GM23338 (cell line): Measurements from ENCODE around the gene MAPK8IP3. TPM values are rescaled to one million over a fixed set of nuclear protein-coding genes. Genes with fewer than 3 reads are reported as not detected.

Experiments used
- ATAC-seq: fragments of 200-7000 bp; cut with Tn5 transposase; 3 replicates; pipeline ENCODE4 v1.9.1; 2020
- DNase-seq: peaks from one replicate; pipeline ENCODE4 v3.0.0-alpha.2; 2015; ENCODE audit warnings: low spot score
- H2AFZ ChIP-seq: fragments of 200-600 bp; sonication (generic); 2 replicates; pipeline ENCODE4 v1.8.0; 2016; ENCODE audit warnings: antibody characterized with exemption, mild to moderate bottlenecking, moderate library complexity
- H3F3A ChIP-seq: fragments of 200-600 bp; sonication (generic); replicated peaks from 2 replicates; pipeline ENCODE4 v1.8.0; 2017; ENCODE audit warnings: antibody characterized with exemption, mixed run types, low read depth
- H3K27ac ChIP-seq: fragments of 200-600 bp; sonication (generic); 2 replicates; pipeline ENCODE4 v1.6.1; 2016; ENCODE audit warnings: low read depth
- H3K27me3 ChIP-seq: fragments of 200-600 bp; sonication (generic); 2 replicates; pipeline ENCODE4 v1.8.0; 2016; ENCODE audit warnings: mild to moderate bottlenecking, mixed run types, moderate library complexity; ENCODE audit not compliant: insufficient read depth
- H3K36me3 ChIP-seq: fragments of 200-600 bp; sonication (generic); 2 replicates; pipeline ENCODE4 v1.8.0; 2016; ENCODE audit warnings: mild to moderate bottlenecking; ENCODE audit not compliant: insufficient read depth
- H3K4me1 ChIP-seq: fragments of 200-600 bp; sonication (generic); 2 replicates; pipeline ENCODE4 v1.8.0; 2016; ENCODE audit warnings: mild to moderate bottlenecking, moderate library complexity; ENCODE audit not compliant: insufficient read depth
- H3K4me2 ChIP-seq: fragments of 200-600 bp; sonication (generic); 2 replicates; pipeline ENCODE4 v1.7.1; 2017; ENCODE audit warnings: mixed run types
- H3K4me3 ChIP-seq: fragments of 200-600 bp; sonication (generic); 2 replicates; pipeline ENCODE4 v1.6.1; 2016; ENCODE audit warnings: mixed run types
- H3K79me2 ChIP-seq: fragments of 200-600 bp; sonication (generic); replicated peaks from 2 replicates; pipeline ENCODE4 v1.8.0; 2017; ENCODE audit warnings: mild to moderate bottlenecking; ENCODE audit not compliant: insufficient read depth
- H3K9me2 ChIP-seq: fragments of 200-600 bp; sonication (generic); 2 replicates; pipeline ENCODE4 v1.8.0; 2017; ENCODE audit not compliant: insufficient read depth
- H4K20me1 ChIP-seq: fragments of 200-600 bp; sonication (generic); replicated peaks from 2 replicates; pipeline ENCODE4 v1.8.0; 2017; ENCODE audit warnings: mild to moderate bottlenecking; ENCODE audit not compliant: insufficient read depth
- H3K27ac Mint-ChIP-seq: 2 replicates; pipeline ENCODE4 v1.8.0; 2020; ENCODE audit warnings: inconsistent platforms, mild to moderate bottlenecking, moderate library complexity, mixed read lengths
- H3K27me3 Mint-ChIP-seq: 3 replicates; pipeline ENCODE4 v1.8.0; 2022; ENCODE audit warnings: low read depth, mild to moderate bottlenecking, moderate library complexity, mixed read lengths, inconsistent platforms; ENCODE audit not compliant: insufficient read depth, poor library complexity
- H3K36me3 Mint-ChIP-seq: 3 replicates; pipeline ENCODE4 v1.8.0; 2021; ENCODE audit warnings: low read depth, mild to moderate bottlenecking, inconsistent platforms, moderate library complexity, mixed read lengths
- H3K4me1 Mint-ChIP-seq: 3 replicates; pipeline ENCODE4 v1.8.0; 2020; ENCODE audit warnings: mild to moderate bottlenecking, inconsistent platforms, mixed read lengths
- H3K4me3 Mint-ChIP-seq: 3 replicates; pipeline ENCODE4 v1.8.0; 2021; ENCODE audit warnings: moderate library complexity, mild to moderate bottlenecking, inconsistent platforms, mixed read lengths
- H3K9me3 Mint-ChIP-seq: 3 replicates; pipeline ENCODE4 v1.8.0; 2020; ENCODE audit warnings: moderate library complexity, mild to moderate bottlenecking, inconsistent platforms, mixed read lengths
- CREB1 ChIP-seq: fragments of 250-450 bp; sonication (Bioruptor Pico); IDR thresholded peaks from 2 replicates; pipeline ENCODE4 v1.5.0; 2020; ENCODE audit warnings: low read depth, mild to moderate bottlenecking, moderate library complexity
- EZH2 ChIP-seq: fragments of 200-600 bp; sonication (generic); IDR thresholded peaks from one replicate; pipeline ENCODE4 v1.8.0; 2017; ENCODE audit warnings: antibody characterized with exemption, mild to moderate bottlenecking, low read depth; ENCODE audit not compliant: unreplicated experiment
- EZH2phosphoT487 ChIP-seq: fragments of 200-600 bp; sonication (generic); IDR thresholded peaks from one replicate; pipeline ENCODE4 v1.8.1; 2018; ENCODE audit warnings: antibody characterized with exemption; ENCODE audit not compliant: unreplicated experiment
- JUNB ChIP-seq: IDR thresholded peaks from one replicate; pipeline ENCODE4 v1.6.1; 2016; ENCODE audit warnings: antibody characterized with exemption; ENCODE audit not compliant: unreplicated experiment
- NANOG ChIP-seq: IDR thresholded peaks from 2 replicates; pipeline ENCODE4 v1.6.1; 2016; ENCODE audit warnings: antibody characterized with exemption, borderline replicate concordance
- ZNF114 ChIP-seq: fragments of 250-450 bp; sonication (Bioruptor Pico); IDR thresholded peaks from 2 replicates; pipeline ENCODE4 v1.5.0; 2020; ENCODE audit warnings: mild to moderate bottlenecking, moderate library complexity
- polyA plus RNA-seq: library from polyadenylated mRNA; unstranded; fragments of >200 nt; fragmentation: Nextera tagmentation; extraction: Ambion mirVana; gene quantifications from 2 replicates; pipeline ENCODE4 v1.2.1, GENCODE V29; 2016
- total RNA-seq: library from RNA; depleted of rRNA; stranded (reverse); fragments of >200 nt; shearing (Covaris generic); gene quantifications from 2 replicates; pipeline ENCODE4 v1.2.3, GENCODE V29; 2014
- TF ChIP-seq, protein P1 (sequence below): IDR thresholded peaks from one replicate; pipeline ENCODE4 v1.6.1; 2018; ENCODE audit warnings: antibody characterized with exemption; ENCODE audit not compliant: unreplicated experiment

Gene MAPK8IP3
- total and polyA plus RNA-seq, 2 experiments from 2014 or later = 11.3 to 58.4 TPM

DNA sequence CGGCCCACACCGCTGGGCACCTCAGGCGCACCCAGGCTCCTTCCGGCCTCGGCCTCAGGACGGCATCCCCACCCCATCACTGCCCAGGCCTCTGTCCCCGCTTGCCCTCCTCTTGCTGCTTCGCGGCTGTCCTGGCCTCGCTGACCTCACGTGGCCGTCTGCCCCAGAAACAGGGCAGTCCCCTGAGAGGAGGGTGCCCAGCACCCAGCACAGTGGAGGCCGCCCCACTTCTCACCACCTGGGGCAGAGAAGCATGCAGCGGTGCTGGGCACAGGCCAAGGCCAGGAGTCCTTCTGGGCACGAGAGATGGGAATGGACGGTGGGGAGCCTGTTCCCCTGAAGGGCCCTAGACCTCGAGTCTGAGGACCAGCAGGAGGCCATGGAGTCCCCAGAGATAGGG is 111.7 kb downstream of the MAPK8IP3 start:
- peaks cover 4% of the 10 kb centered on the region for H3K27me3 Mint-ChIP-seq

DNA sequence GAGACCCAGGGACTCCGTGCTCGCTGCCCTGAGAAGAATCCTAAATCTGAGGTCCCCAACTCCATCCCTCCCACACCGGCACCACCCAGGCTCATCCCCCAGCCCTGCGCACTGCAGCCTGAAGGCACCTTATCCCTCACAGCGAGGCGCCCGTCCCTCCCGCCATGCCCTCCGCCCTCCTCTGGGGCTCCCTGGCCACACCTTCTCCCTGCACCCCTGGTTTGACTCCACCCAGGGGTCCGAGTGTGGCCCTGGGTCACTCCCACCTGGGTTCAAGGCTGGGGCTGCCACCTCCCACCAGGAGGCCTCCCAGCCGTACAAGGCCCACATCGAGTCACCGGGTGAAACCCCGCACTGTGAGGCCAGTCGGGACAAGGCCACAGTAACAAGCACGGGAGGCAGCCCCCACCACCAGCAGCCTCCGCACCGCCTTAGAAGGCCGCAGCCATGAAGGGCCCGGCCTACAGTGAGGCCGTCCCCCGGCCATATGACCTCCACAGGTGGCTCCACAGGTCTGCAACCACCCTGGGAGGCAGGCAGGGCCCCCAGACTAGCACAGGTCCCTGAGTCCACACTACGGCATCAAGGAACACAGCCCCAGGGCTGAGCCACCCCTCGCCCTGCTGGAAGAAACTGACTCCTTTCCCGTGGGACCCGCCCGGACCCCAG is 112.3 kb downstream of the MAPK8IP3 start:
- Histone ChIP-seq H3K27me3 (no peaks in the 10 kb centered on the region), H3K36me3 (no peaks in the 10 kb centered on the region), H2AFZ (no peak overlapping the region), H3K27ac (no peak overlapping the region), H3K4me2 (no peak overlapping the region), H3K79me2 (no peaks in the 10 kb centered on the region), H3F3A (no peaks in the 10 kb centered on the region; the same call in 1 of the 2 replicates), H3K4me3 (no peak overlapping the region), H4K20me1 (no peaks in the 10 kb centered on the region; the same call in 1 of the 2 replicates), H3K4me1 (no peaks in the 10 kb centered on the region), H3K9me2 (no peaks in the 10 kb centered on the region)
- DNase-seq (no peak), ATAC-seq (no peak)
- no peaks in the 10 kb centered on the region for H3K4me1 Mint-ChIP-seq
- no peaks in the 10 kb centered on the region for H3K9me3 Mint-ChIP-seq
- peaks cover 6% of the 10 kb centered on the region; the same call in 2 of the 3 replicates for H3K36me3 Mint-ChIP-seq
- H3K27ac Mint-ChIP-seq = no peak overlapping the region
- no peaks in the 10 kb centered on the region for H3K27me3 Mint-ChIP-seq
- H3K4me3 Mint-ChIP-seq = no peak overlapping the region
- TF ChIP-seq CREB1 (CRISPR knock-in tag) (no peak), EZH2phosphoT487 (no peak), JUNB (no peak)
- TF ChIP-seq, protein P1, sequence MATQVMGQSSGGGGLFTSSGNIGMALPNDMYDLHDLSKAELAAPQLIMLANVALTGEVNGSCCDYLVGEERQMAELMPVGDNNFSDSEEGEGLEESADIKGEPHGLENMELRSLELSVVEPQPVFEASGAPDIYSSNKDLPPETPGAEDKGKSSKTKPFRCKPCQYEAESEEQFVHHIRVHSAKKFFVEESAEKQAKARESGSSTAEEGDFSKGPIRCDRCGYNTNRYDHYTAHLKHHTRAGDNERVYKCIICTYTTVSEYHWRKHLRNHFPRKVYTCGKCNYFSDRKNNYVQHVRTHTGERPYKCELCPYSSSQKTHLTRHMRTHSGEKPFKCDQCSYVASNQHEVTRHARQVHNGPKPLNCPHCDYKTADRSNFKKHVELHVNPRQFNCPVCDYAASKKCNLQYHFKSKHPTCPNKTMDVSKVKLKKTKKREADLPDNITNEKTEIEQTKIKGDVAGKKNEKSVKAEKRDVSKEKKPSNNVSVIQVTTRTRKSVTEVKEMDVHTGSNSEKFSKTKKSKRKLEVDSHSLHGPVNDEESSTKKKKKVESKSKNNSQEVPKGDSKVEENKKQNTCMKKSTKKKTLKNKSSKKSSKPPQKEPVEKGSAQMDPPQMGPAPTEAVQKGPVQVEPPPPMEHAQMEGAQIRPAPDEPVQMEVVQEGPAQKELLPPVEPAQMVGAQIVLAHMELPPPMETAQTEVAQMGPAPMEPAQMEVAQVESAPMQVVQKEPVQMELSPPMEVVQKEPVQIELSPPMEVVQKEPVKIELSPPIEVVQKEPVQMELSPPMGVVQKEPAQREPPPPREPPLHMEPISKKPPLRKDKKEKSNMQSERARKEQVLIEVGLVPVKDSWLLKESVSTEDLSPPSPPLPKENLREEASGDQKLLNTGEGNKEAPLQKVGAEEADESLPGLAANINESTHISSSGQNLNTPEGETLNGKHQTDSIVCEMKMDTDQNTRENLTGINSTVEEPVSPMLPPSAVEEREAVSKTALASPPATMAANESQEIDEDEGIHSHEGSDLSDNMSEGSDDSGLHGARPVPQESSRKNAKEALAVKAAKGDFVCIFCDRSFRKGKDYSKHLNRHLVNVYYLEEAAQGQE = no peak

More for the DNA sequence above, 111.7 kb downstream of the MAPK8IP3 start:
- peaks cover 6% of the 10 kb centered on the region; the same call in 2 of the 3 replicates for H3K36me3 Mint-ChIP-seq
- DNase-seq (no peak), ATAC-seq (no peak)
- Histone ChIP-seq H4K20me1 (no peaks in the 10 kb centered on the region; the same call in 1 of the 2 replicates), H3K27me3 (no peaks in the 10 kb centered on the region), H3K36me3 (no peaks in the 10 kb centered on the region), H3K4me3 (no peak overlapping the region), H3K27ac (no peak overlapping the region), H3K4me2 (no peak overlapping the region), H3K79me2 (no peaks in the 10 kb centered on the region; the same call in 1 of the 2 replicates), H3K4me1 (no peaks in the 10 kb centered on the region), H3K9me2 (no peaks in the 10 kb centered on the region), H3F3A (no peaks in the 10 kb centered on the region; the same call in 1 of the 2 replicates), H2AFZ (no peak overlapping the region)
- no peak overlapping the region for H3K4me3 Mint-ChIP-seq
- no peaks in the 10 kb centered on the region for H3K4me1 Mint-ChIP-seq
- no peak overlapping the region for H3K27ac Mint-ChIP-seq
- H3K9me3 Mint-ChIP-seq = no peaks in the 10 kb centered on the region
- no peak for TF ChIP-seq ZNF114
- TF ChIP-seq NANOG = no peak
- TF ChIP-seq, protein P1 = no peak
- TF ChIP-seq EZH2 = no peak
